Neural cell (in vitro differentiated cells): Measurements from ENCODE around the gene ARHGAP18.

Experiments used
- EP300 ChIP-seq: fragments of 450-650 bp; conservative IDR thresholded peaks from 2 replicates; pipeline ENCODE4 v1.6.1; 2014; ENCODE audit warnings: antibody characterized with exemption, mild to moderate bottlenecking, moderate library complexity; ENCODE audit not compliant: poor library complexity, severe bottlenecking
- EZH2 ChIP-seq: fragments of 200-600, 300-800 bp; shearing (Covaris generic), sonication (generic); IDR thresholded peaks from 2 replicates; pipeline ENCODE4 v1.6.1; 2014; ENCODE audit warnings: antibody characterized with exemption, low read length, borderline replicate concordance, mild to moderate bottlenecking; ENCODE audit not compliant: insufficient read depth, poor library complexity, severe bottlenecking
- POLR2AphosphoS5 ChIP-seq: IDR thresholded peaks from 2 replicates; pipeline ENCODE4 v1.6.1; 2012
- RAD21 ChIP-seq: fragments of 450-650 bp; conservative IDR thresholded peaks from 2 replicates; pipeline ENCODE4 v1.6.1; 2014; ENCODE audit warnings: antibody characterized with exemption, mild to moderate bottlenecking, moderate library complexity
- SMC3 ChIP-seq: fragments of 450-650 bp; conservative IDR thresholded peaks from 2 replicates; pipeline ENCODE4 v1.6.1; 2014; ENCODE audit warnings: antibody characterized with exemption, mild to moderate bottlenecking, moderate library complexity; ENCODE audit not compliant: poor library complexity
- TAF1 ChIP-seq: IDR thresholded peaks from 2 replicates; pipeline ENCODE4 v1.6.1; 2012; ENCODE audit warnings: low read depth
- TF ChIP-seq, protein P1 (sequence below): fragments of 450-650 bp; IDR thresholded peaks from 2 replicates; pipeline ENCODE4 v1.5.1; 2014; ENCODE audit warnings: antibody characterized with exemption, mild to moderate bottlenecking, moderate library complexity; ENCODE audit not compliant: poor library complexity, severe bottlenecking
- TF ChIP-seq, protein P2 (sequence below): IDR thresholded peaks from 2 replicates; pipeline ENCODE4 v1.6.1; 2012; ENCODE audit warnings: borderline replicate concordance

DNA sequence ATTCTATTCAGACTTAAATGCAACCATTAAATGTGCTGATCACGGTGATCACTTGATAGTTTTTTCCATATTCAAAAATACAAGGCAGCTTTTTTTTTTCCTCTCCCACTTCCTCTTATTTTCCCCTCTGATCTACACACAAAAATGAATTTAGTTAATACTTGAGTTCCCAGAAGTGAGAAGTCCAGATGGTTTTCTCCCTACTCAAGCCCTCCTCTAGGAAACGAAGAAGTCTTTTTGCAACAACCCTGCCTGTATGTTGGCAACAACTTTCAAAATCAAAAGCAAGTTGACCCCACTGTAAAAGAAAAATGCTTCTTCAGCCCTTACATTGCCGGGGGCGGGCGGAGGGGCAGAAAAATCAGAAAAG, 24.3 kb downstream of the ARHGAP18 start:
- TF ChIP-seq, protein P1, sequence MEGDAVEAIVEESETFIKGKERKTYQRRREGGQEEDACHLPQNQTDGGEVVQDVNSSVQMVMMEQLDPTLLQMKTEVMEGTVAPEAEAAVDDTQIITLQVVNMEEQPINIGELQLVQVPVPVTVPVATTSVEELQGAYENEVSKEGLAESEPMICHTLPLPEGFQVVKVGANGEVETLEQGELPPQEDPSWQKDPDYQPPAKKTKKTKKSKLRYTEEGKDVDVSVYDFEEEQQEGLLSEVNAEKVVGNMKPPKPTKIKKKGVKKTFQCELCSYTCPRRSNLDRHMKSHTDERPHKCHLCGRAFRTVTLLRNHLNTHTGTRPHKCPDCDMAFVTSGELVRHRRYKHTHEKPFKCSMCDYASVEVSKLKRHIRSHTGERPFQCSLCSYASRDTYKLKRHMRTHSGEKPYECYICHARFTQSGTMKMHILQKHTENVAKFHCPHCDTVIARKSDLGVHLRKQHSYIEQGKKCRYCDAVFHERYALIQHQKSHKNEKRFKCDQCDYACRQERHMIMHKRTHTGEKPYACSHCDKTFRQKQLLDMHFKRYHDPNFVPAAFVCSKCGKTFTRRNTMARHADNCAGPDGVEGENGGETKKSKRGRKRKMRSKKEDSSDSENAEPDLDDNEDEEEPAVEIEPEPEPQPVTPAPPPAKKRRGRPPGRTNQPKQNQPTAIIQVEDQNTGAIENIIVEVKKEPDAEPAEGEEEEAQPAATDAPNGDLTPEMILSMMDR: no peak
- TF ChIP-seq TAF1 (no peak), POLR2AphosphoS5 (no peak), EP300 (no peak), EZH2 (no peak), RAD21 (no peak), SMC3 (no peak)
- TF ChIP-seq, protein P2, sequence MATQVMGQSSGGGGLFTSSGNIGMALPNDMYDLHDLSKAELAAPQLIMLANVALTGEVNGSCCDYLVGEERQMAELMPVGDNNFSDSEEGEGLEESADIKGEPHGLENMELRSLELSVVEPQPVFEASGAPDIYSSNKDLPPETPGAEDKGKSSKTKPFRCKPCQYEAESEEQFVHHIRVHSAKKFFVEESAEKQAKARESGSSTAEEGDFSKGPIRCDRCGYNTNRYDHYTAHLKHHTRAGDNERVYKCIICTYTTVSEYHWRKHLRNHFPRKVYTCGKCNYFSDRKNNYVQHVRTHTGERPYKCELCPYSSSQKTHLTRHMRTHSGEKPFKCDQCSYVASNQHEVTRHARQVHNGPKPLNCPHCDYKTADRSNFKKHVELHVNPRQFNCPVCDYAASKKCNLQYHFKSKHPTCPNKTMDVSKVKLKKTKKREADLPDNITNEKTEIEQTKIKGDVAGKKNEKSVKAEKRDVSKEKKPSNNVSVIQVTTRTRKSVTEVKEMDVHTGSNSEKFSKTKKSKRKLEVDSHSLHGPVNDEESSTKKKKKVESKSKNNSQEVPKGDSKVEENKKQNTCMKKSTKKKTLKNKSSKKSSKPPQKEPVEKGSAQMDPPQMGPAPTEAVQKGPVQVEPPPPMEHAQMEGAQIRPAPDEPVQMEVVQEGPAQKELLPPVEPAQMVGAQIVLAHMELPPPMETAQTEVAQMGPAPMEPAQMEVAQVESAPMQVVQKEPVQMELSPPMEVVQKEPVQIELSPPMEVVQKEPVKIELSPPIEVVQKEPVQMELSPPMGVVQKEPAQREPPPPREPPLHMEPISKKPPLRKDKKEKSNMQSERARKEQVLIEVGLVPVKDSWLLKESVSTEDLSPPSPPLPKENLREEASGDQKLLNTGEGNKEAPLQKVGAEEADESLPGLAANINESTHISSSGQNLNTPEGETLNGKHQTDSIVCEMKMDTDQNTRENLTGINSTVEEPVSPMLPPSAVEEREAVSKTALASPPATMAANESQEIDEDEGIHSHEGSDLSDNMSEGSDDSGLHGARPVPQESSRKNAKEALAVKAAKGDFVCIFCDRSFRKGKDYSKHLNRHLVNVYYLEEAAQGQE: no peak
